HCT116 (cell line): ENCODE results near the gene CASZ1. TPM values are rescaled to one million over a fixed set of nuclear protein-coding genes. Genes with fewer than 3 reads are reported as not detected.

Experiments used
- CBX3 ChIP-seq: IDR thresholded peaks from 2 replicates; pipeline ENCODE4 v1.6.1; 2012; ENCODE audit warnings: low read depth
- CTCF ChIP-seq, 3 experiments: fragments of 200-600 bp in 1 of 3; sonication (generic) in 1 of 3; IDR thresholded peaks in 2 of 3; conservative IDR thresholded peaks in 1 of 3; 2 replicates each; pipeline ENCODE4 v1.5.1; 2012 to 2017; ENCODE audit warnings: low read depth in 2 of 3, low read length in 2 of 3, antibody characterized with exemption in 1 of 3, borderline replicate concordance in 1 of 3, control low read depth in 1 of 3, mild to moderate bottlenecking in 1 of 3, mixed read lengths in 1 of 3, mixed run types in 1 of 3, moderate library complexity in 1 of 3; ENCODE audit not compliant: insufficient read depth in 1 of 3
- ELF1 ChIP-seq: IDR thresholded peaks from 2 replicates; pipeline ENCODE4 v1.6.1; 2012; ENCODE audit warnings: low read depth, borderline replicate concordance
- EZH2 ChIP-seq: fragments of 200-600 bp; sonication (generic); IDR thresholded peaks from 2 replicates; pipeline ENCODE4 v1.6.1; 2017; ENCODE audit warnings: antibody characterized with exemption, mixed run types
- FOSL1 ChIP-seq: IDR thresholded peaks from 2 replicates; pipeline ENCODE4 v1.6.1; 2012; ENCODE audit warnings: low read depth
- POLR2AphosphoS5 ChIP-seq: IDR thresholded peaks from 2 replicates; pipeline ENCODE4 v1.6.1; 2011; ENCODE audit warnings: mild to moderate bottlenecking, low read depth, low read length, moderate library complexity
- RAD21 ChIP-seq: IDR thresholded peaks from 2 replicates; pipeline ENCODE4 v1.6.1; 2012; ENCODE audit warnings: low read depth, mild to moderate bottlenecking
- REST ChIP-seq: IDR thresholded peaks from 2 replicates; pipeline ENCODE4 v1.6.1; 2012; ENCODE audit warnings: low read depth
- SIN3A ChIP-seq: IDR thresholded peaks from 2 replicates; pipeline ENCODE4 v1.6.1; 2012; ENCODE audit warnings: low read depth
- SP1 ChIP-seq: IDR thresholded peaks from 2 replicates; pipeline ENCODE4 v1.6.1; 2012; ENCODE audit warnings: low read depth
- TCF7L2 ChIP-seq: IDR thresholded peaks from 2 replicates; pipeline ENCODE4 v1.7.0; 2011; ENCODE audit warnings: borderline replicate concordance, inconsistent platforms; ENCODE audit not compliant: insufficient read depth, insufficient read length; ENCODE audit errors: extremely low read depth
- ZBTB33 ChIP-seq: IDR thresholded peaks from 2 replicates; pipeline ENCODE4 v1.6.1; 2011; ENCODE audit warnings: mild to moderate bottlenecking, low read length, moderate library complexity; ENCODE audit not compliant: insufficient replicate concordance; ENCODE audit errors: extremely low read depth
- total RNA-seq: library from RNA; stranded (reverse); gene quantifications from one replicate; pipeline ENCODE4 v1.2.1, GENCODE V29; 2021; ENCODE audit not compliant: unreplicated experiment
- TF ChIP-seq, protein P1 (sequence below): IDR thresholded peaks from 2 replicates; pipeline ENCODE4 v1.6.1; 2012

Gene CASZ1
- total RNA-seq, 1 experiment from 2014 or later, result 7.7 TPM

GRCh38 chr1:10803971-10804820, 7.8 kb upstream of the CASZ1 start (continued):
- TF ChIP-seq REST, result no peak
- peak; percentile 52 for TF ChIP-seq SP1
- no peak for TF ChIP-seq TCF7L2
- TF ChIP-seq RAD21, result no peak
- no peak for TF ChIP-seq ZBTB33
- no peak for TF ChIP-seq CTCF (IDR thresholded peaks at IDR 0.05 in 2 of 3, conservative IDR thresholded peaks at IDR 0.05 in 1 of 3; ENCODE audit: borderline replicate concordance in 1 of 3, insufficient read depth in 1 of 3, low read depth in 2 of 3, low read length in 2 of 3)
- no peak for TF ChIP-seq EZH2
- TF ChIP-seq ELF1, result no peak; the same call in 1 of the 2 replicates
- TF ChIP-seq SIN3A, result no peak
- TF ChIP-seq POLR2AphosphoS5, result peak; percentile 88
- no peak for TF ChIP-seq FOSL1
- TF ChIP-seq CBX3, result no peak
- TF ChIP-seq, protein P1, sequence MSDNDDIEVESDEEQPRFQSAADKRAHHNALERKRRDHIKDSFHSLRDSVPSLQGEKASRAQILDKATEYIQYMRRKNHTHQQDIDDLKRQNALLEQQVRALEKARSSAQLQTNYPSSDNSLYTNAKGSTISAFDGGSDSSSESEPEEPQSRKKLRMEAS, result peak; percentile 96
